Measurements from ENCODE around the gene UNCX.
A peak's percentile ranks its signal among the peaks of the same experiment; 100 is the strongest.

Gene UNCX

GRCh38 chr7:1218541-1219165, 14.0 kb upstream of the UNCX start:
- DNase-seq (ENCODE audit: low read depth in 3 of 3): no peak

GRCh38 chr7:1219498-1219897, 13.2 kb upstream of the UNCX start:
- DNase-seq (ENCODE audit: low read depth in 3 of 3): no peak

- DNase-seq (ENCODE audit: low read depth in 3 of 3): no peak
Observed at GRCh38 chr7:1220000-1220726, 12.5 kb upstream of the UNCX start.

GRCh38 chr7:1220977-1221745, 11.5 kb upstream of the UNCX start:
- DNase-seq (ENCODE audit: low read depth in 3 of 3): no peak

- no peak for DNase-seq (ENCODE audit: low read depth in 3 of 3)
Observed at GRCh38 chr7:1223196-1223981, 9.3 kb upstream of the UNCX start.

GRCh38 chr7:1224086-1224716, 8.5 kb upstream of the UNCX start:
- DNase-seq (ENCODE audit: low read depth in 3 of 3): no peak

- no peak for DNase-seq (ENCODE audit: low read depth in 3 of 3)
Observed at GRCh38 chr7:1225030-1225429, 7.6 kb upstream of the UNCX start.

- DNase-seq (ENCODE audit: low read depth in 3 of 3): peak in 1 of 3 experiments; percentile 51
Observed at GRCh38 chr7:1225441-1226185, 7.1 kb upstream of the UNCX start.

- DNase-seq (ENCODE audit: low read depth in 3 of 3): no peak
Observed at GRCh38 chr7:1226186-1226901, 6.3 kb upstream of the UNCX start.

GRCh38 chr7:1227071-1227804, 5.4 kb upstream of the UNCX start:
- DNase-seq (ENCODE audit: low read depth in 3 of 3): no peak

- DNase-seq (ENCODE audit: low read depth in 3 of 3): no peak
Observed at GRCh38 chr7:1227814-1228544, 4.7 kb upstream of the UNCX start.

- DNase-seq (ENCODE audit: low read depth in 3 of 3): no peak
Observed at GRCh38 chr7:1228545-1229201, 4.0 kb upstream of the UNCX start.

- DNase-seq (ENCODE audit: low read depth in 3 of 3): no peak
Observed at GRCh38 chr7:1229202-1229947, 3.3 kb upstream of the UNCX start.

GRCh38 chr7:1229956-1230355, 2.7 kb upstream of the UNCX start:
- no peak for DNase-seq (ENCODE audit: low read depth in 3 of 3)

GRCh38 chr7:1230411-1231213, 2.1 kb upstream of the UNCX start:
- DNase-seq (ENCODE audit: low read depth in 3 of 3): no peak

- DNase-seq (ENCODE audit: low read depth in 3 of 3): no peak
Observed at GRCh38 chr7:1231214-1232102, 1.2 kb upstream of the UNCX start.
